HFF-Myc (cell line): ENCODE results near the gene CATSPERD.

Source experiments
- DNase-seq: peaks from one replicate; pipeline ENCODE4 v3.0.0-alpha.2; 2011; ENCODE audit warnings: low read depth; ENCODE audit errors: extremely low read depth
- H3K4me3 ChIP-seq: replicated peaks from 2 replicates; pipeline ENCODE4 v1.5.1; 2011; ENCODE audit warnings: low read depth, mild to moderate bottlenecking, control low read depth, low read length
- TF ChIP-seq, protein P1 (sequence below): IDR thresholded peaks from 2 replicates; pipeline ENCODE4 v1.5.1; 2012; ENCODE audit warnings: mild to moderate bottlenecking, low read depth, low read length, control low read depth; ENCODE audit errors: missing control alignments

The CATSPERD gene

GRCh38 chr19:5800361-5801270, 80.2 kb downstream of the CATSPERD start:
- no peak for DNase-seq
- H3K4me3 ChIP-seq, result no peak overlapping the region
- TF ChIP-seq, protein P1, sequence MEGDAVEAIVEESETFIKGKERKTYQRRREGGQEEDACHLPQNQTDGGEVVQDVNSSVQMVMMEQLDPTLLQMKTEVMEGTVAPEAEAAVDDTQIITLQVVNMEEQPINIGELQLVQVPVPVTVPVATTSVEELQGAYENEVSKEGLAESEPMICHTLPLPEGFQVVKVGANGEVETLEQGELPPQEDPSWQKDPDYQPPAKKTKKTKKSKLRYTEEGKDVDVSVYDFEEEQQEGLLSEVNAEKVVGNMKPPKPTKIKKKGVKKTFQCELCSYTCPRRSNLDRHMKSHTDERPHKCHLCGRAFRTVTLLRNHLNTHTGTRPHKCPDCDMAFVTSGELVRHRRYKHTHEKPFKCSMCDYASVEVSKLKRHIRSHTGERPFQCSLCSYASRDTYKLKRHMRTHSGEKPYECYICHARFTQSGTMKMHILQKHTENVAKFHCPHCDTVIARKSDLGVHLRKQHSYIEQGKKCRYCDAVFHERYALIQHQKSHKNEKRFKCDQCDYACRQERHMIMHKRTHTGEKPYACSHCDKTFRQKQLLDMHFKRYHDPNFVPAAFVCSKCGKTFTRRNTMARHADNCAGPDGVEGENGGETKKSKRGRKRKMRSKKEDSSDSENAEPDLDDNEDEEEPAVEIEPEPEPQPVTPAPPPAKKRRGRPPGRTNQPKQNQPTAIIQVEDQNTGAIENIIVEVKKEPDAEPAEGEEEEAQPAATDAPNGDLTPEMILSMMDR, result no peak

- DNase-seq, result peak; percentile 97
- TF ChIP-seq, protein P1, result no peak
- no peak overlapping the region for H3K4me3 ChIP-seq
These were observed 81.6 kb downstream of the CATSPERD start for GRCh38 chr19:5801796-5802619.

- DNase-seq, result no peak
- H3K4me3 ChIP-seq, result peak overlapping the region; percentile 11; the same call in 1 of the 2 replicates
- TF ChIP-seq, protein P1, result no peak
These were observed 83.0 kb downstream of the CATSPERD start for GRCh38 chr19:5803441-5803751.

DNA sequence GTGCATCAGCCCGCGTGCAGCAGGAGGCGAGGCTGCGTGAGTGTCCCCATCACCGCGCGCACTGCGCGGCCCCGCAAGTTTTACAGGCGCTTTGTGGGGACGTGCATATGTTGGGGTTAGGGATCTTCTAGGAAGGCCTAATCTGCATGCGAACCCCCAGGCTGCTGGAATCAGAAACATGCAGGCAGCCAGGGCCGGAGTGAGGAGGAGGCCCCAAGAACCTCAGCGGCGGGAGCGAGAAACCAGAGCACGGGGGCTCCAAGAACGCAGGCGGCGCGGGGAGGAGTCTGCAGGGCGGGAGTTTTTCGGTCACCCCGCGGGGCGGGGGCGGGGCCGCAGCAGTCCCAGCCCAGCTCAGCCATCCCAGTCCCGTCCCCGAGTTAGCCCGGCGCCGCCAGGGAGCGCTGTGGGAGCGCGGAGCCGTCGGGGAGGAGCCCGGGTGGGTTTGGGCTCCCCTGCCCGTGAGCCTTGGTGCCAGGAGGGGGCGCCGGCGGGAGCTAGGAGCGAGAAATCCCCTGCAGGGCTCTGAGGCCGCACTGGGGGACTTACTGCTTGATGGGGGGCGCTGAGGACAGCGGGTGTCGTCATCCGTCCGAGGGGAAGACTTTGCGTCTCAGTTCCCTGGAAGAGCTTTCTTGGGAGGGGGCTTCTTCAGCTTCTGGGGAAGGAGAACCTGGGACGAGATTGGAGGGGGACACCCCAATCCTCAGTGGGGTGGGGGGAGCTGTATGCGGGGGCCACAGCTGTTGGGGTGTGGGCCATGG, 83.5 kb downstream of the CATSPERD start:
- peak overlapping the region; percentile 11; the same call in 1 of the 2 replicates for H3K4me3 ChIP-seq
- TF ChIP-seq, protein P1, result peak; percentile 100
- DNase-seq, result peak; percentile 70

DNA sequence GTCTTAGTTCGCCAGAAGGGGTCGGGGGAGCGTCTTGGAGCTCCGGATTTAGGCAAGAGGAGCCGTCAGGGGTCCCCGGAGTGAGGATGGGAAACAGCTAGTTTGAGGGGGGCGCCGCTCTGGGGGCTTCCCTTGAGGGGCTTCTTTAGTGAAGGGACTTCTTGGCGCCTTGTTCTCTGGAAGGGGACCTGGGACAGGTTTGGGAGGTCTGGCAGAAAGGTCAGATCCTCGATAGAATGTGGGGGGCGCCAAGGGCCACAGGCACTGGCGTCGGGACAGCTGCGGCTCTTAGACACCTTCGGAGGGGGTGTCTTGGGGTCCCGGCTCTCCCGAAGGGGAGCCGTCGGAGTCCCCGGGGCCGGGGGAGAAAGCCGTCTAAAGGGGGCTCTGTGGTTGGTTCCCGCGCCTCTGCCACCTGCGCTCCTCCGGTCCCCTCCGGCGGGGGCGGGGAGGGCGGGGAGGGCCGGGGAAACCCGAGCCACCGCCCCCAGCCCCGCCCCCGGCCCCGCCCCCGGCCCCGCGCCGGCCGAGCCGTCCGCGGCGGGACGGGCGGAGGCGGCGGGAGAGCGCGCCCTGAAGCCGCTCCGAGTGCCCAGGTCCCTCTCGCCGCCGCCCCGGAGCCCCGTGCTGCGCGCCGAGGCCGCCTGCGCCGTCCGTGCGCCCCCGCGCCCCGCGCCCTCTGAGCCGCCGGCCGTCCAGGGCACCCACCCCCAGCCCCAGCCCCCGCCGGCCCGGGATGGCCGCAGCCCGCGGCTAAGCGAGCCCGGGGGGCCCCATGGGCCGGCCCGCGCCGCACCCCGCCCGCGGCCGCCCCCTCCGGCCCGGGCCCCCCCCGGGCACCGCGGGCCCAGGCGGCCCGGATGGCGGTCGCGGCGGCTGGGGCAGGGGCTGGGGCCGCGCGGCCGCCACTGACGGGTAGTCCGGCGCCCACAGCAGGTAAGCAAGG, 84.4 kb downstream of the CATSPERD start, which contains the start of gene NRTN:
NRTN (plus strand) TSS at position 552 of the 946 bp plus-strand sequence. CDS start 19,099 bp downstream, outside the sequence.
- H3K4me3 ChIP-seq, result peak within 1 kb of the TSS; percentile 48
- no peak for DNase-seq
- TF ChIP-seq, protein P1, result no peak
